Tibial nerve (tissue), 3 donors: ENCODE data around the gene ATG101.

Experiments
- POLR2A ChIP-seq, 2 donors: fragments of 450-650 bp; IDR thresholded peaks; one replicate each; pipeline ENCODE4 v1.6.1; 2017; ENCODE audit warnings: antibody characterized with exemption in 2 of 2, mild to moderate bottlenecking in 2 of 2, moderate library complexity in 2 of 2
- TF ChIP-seq, protein P1 (sequence below), 5 experiments: fragments of 200-600 bp in 3 of 5; fragments of 450-650 bp in 2 of 5; sonication (generic) in 3 of 5; IDR thresholded peaks; one replicate each; pipeline ENCODE4 v1.5.1; 2016 to 2019; ENCODE audit warnings: antibody characterized with exemption in 5 of 5, mild to moderate bottlenecking in 3 of 5, moderate library complexity in 2 of 5

- TF ChIP-seq, protein P1, sequence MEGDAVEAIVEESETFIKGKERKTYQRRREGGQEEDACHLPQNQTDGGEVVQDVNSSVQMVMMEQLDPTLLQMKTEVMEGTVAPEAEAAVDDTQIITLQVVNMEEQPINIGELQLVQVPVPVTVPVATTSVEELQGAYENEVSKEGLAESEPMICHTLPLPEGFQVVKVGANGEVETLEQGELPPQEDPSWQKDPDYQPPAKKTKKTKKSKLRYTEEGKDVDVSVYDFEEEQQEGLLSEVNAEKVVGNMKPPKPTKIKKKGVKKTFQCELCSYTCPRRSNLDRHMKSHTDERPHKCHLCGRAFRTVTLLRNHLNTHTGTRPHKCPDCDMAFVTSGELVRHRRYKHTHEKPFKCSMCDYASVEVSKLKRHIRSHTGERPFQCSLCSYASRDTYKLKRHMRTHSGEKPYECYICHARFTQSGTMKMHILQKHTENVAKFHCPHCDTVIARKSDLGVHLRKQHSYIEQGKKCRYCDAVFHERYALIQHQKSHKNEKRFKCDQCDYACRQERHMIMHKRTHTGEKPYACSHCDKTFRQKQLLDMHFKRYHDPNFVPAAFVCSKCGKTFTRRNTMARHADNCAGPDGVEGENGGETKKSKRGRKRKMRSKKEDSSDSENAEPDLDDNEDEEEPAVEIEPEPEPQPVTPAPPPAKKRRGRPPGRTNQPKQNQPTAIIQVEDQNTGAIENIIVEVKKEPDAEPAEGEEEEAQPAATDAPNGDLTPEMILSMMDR (IDR thresholded peaks at IDR 0.05): no peak
- TF ChIP-seq POLR2A (IDR thresholded peaks at IDR 0.05): no peak
Observed at GRCh38 chr12:52035190-52035589, 34.6 kb upstream of the ATG101 start.
